Stimulated activated effector memory CD8-positive, alpha-beta T cell treated with anti-CD3 and anti-CD28 coated beads, Interleukin-12 subunit alpha, Interleukin-12 subunit beta, amount 100 ng/mL, for 72 hours (primary cell): ENCODE results near the gene GALK2.
"Not testable (repeated sequence)": the region's sequence is repeated elsewhere in the genome, so short reads cannot be mapped to it uniquely, and the experiment has no call there.

ENCODE experiments used
- ATAC-seq: fragments of 150-1000 bp; cut with Tn5 transposase; 2 replicates; pipeline ENCODE4 v1.10.0; 2021
- DNase-seq, 2 donors: peaks; one replicate each; pipeline ENCODE4 v3.0.0; 2021 to 2022; ENCODE audit warnings: low spot score in 2 of 2
- H3K27ac Mint-ChIP-seq: one replicate; pipeline ENCODE4 v1.8.0; 2022; ENCODE audit warnings: mild to moderate bottlenecking, mixed read lengths
- H3K36me3 Mint-ChIP-seq: one replicate; pipeline ENCODE4 v1.8.0; 2022; ENCODE audit warnings: mild to moderate bottlenecking, mixed read lengths
- H3K4me1 Mint-ChIP-seq: one replicate; pipeline ENCODE4 v1.8.0; 2022; ENCODE audit warnings: mixed read lengths
- H3K4me3 Mint-ChIP-seq: one replicate; pipeline ENCODE4 v1.8.0; 2022; ENCODE audit warnings: mild to moderate bottlenecking, mixed read lengths
- H3K9me3 Mint-ChIP-seq: one replicate; pipeline ENCODE4 v1.8.0; 2022; ENCODE audit warnings: mixed read lengths

GALK2 gene

GRCh38 chr15:49308686-49309085 lies 138.6 kb downstream of the GALK2 start:
- H3K9me3 Mint-ChIP-seq: no peaks in the 10 kb centered on the region
- DNase-seq: no peak
- peaks cover 29% of the 10 kb centered on the region for H3K4me1 Mint-ChIP-seq
- no peak overlapping the region for H3K4me3 Mint-ChIP-seq
- H3K27ac Mint-ChIP-seq: no peak overlapping the region
- ATAC-seq: no peak
- no peaks in the 10 kb centered on the region for H3K36me3 Mint-ChIP-seq

- Mint-ChIP-seq H3K27ac (no peak overlapping the region), H3K36me3 (no peaks in the 10 kb centered on the region)
Observed at GRCh38 chr15:49309889-49310288, 139.8 kb downstream of the GALK2 start.

GRCh38 chr15:49313650-49314049 lies 143.6 kb downstream of the GALK2 start:
- Mint-ChIP-seq H3K36me3 (peaks cover 1% of the 10 kb centered on the region), H3K27ac (no peak overlapping the region), H3K4me1 (peaks cover 29% of the 10 kb centered on the region), H3K4me3 (no peak overlapping the region), H3K9me3 (peaks cover 4% of the 10 kb centered on the region)
- DNase-seq (no peak), ATAC-seq (peak; percentile 34)

More at GRCh38 chr15:49309889-49310288, 139.8 kb downstream of the GALK2 start:
- DNase-seq: no peak
- ATAC-seq: no peak
- Mint-ChIP-seq H3K4me1 (peaks cover 29% of the 10 kb centered on the region), H3K4me3 (no peak overlapping the region), H3K9me3 (no peaks in the 10 kb centered on the region)

- DNase-seq (no peak), ATAC-seq (no peak)
- Mint-ChIP-seq H3K27ac (no peak overlapping the region), H3K4me3 (no peak overlapping the region), H3K36me3 (peaks cover 12% of the 10 kb centered on the region), H3K9me3 (peaks cover 4% of the 10 kb centered on the region), H3K4me1 (peaks cover 28% of the 10 kb centered on the region)
Observed at GRCh38 chr15:49314716-49315115, 144.7 kb downstream of the GALK2 start.

GRCh38 chr15:49315391-49315823 lies 145.4 kb downstream of the GALK2 start:
- peaks cover 19% of the 10 kb centered on the region for H3K36me3 Mint-ChIP-seq
- H3K4me1 Mint-ChIP-seq: peaks cover 23% of the 10 kb centered on the region
- no peak for DNase-seq
- H3K9me3 Mint-ChIP-seq: peaks cover 4% of the 10 kb centered on the region
- no peak for ATAC-seq
- H3K4me3 Mint-ChIP-seq: no peak overlapping the region
- H3K27ac Mint-ChIP-seq: no peak overlapping the region

GRCh38 chr15:49320351-49320750 lies 150.3 kb downstream of the GALK2 start:
- DNase-seq: no peak
- Mint-ChIP-seq H3K36me3 (peaks cover 32% of the 10 kb centered on the region), H3K4me1 (peaks cover 9% of the 10 kb centered on the region), H3K27ac (peak overlapping the region; percentile 63), H3K9me3 (peaks cover 4% of the 10 kb centered on the region), H3K4me3 (no peak overlapping the region)
- no peak for ATAC-seq

- no peak for ATAC-seq
- peaks cover 33% of the 10 kb centered on the region for H3K36me3 Mint-ChIP-seq
- H3K4me3 Mint-ChIP-seq: no peak overlapping the region
- DNase-seq: no peak
- H3K9me3 Mint-ChIP-seq: no peaks in the 10 kb centered on the region
- H3K27ac Mint-ChIP-seq: peak overlapping the region; percentile 43
- H3K4me1 Mint-ChIP-seq: peaks cover 9% of the 10 kb centered on the region
Observed at GRCh38 chr15:49323207-49323606, 153.2 kb downstream of the GALK2 start.

- DNase-seq (no peak), ATAC-seq (no peak)
- Mint-ChIP-seq H3K9me3 (no peaks in the 10 kb centered on the region), H3K4me3 (no peak overlapping the region), H3K36me3 (peaks cover 12% of the 10 kb centered on the region), H3K4me1 (peaks cover 5% of the 10 kb centered on the region), H3K27ac (no peak overlapping the region)
Observed at GRCh38 chr15:49327927-49328326, 157.9 kb downstream of the GALK2 start.

GRCh38 chr15:49328941-49329340 lies 158.9 kb downstream of the GALK2 start:
- Mint-ChIP-seq H3K4me3 (no peak overlapping the region), H3K4me1 (peaks cover 5% of the 10 kb centered on the region), H3K36me3 (peaks cover 12% of the 10 kb centered on the region), H3K9me3 (no peaks in the 10 kb centered on the region), H3K27ac (no peak overlapping the region)
- ATAC-seq (no peak), DNase-seq (no peak)

GRCh38 chr15:49330166-49330565 lies 160.1 kb downstream of the GALK2 start:
- peaks cover 5% of the 10 kb centered on the region for H3K4me1 Mint-ChIP-seq
- H3K36me3 Mint-ChIP-seq: peaks cover 12% of the 10 kb centered on the region
- no peak for DNase-seq
- ATAC-seq: no peak
- H3K9me3 Mint-ChIP-seq: no peaks in the 10 kb centered on the region
- no peak overlapping the region for H3K4me3 Mint-ChIP-seq
- H3K27ac Mint-ChIP-seq: no peak overlapping the region

GRCh38 chr15:49331442-49331841 lies 161.4 kb downstream of the GALK2 start:
- Mint-ChIP-seq H3K9me3 (no peaks in the 10 kb centered on the region), H3K4me1 (peaks cover 5% of the 10 kb centered on the region), H3K36me3 (peaks cover 12% of the 10 kb centered on the region), H3K27ac (no peak overlapping the region), H3K4me3 (no peak overlapping the region)
- DNase-seq (no peak), ATAC-seq (no peak)

- Mint-ChIP-seq H3K4me1 (peaks cover 5% of the 10 kb centered on the region), H3K4me3 (no peak overlapping the region), H3K27ac (no peak overlapping the region), H3K9me3 (no peaks in the 10 kb centered on the region), H3K36me3 (peaks cover 12% of the 10 kb centered on the region)
- ATAC-seq (peak; percentile 77), DNase-seq (no peak)
Observed at GRCh38 chr15:49331951-49332350, 161.9 kb downstream of the GALK2 start.

- Mint-ChIP-seq H3K27ac (no peak overlapping the region), H3K4me3 (no peak overlapping the region), H3K36me3 (no peaks in the 10 kb centered on the region), H3K9me3 (no peaks in the 10 kb centered on the region), H3K4me1 (no peaks in the 10 kb centered on the region)
- DNase-seq (no peak), ATAC-seq (no peak)
Observed at GRCh38 chr15:49339656-49340055, 169.6 kb downstream of the GALK2 start.

- no peaks in the 10 kb centered on the region for H3K36me3 Mint-ChIP-seq
- no peaks in the 10 kb centered on the region for H3K4me1 Mint-ChIP-seq
- no peak overlapping the region for H3K4me3 Mint-ChIP-seq
- ATAC-seq: no peak
- no peaks in the 10 kb centered on the region for H3K9me3 Mint-ChIP-seq
- DNase-seq: no peak
- no peak overlapping the region for H3K27ac Mint-ChIP-seq
Observed at GRCh38 chr15:49343546-49343945, 173.5 kb downstream of the GALK2 start.

GRCh38 chr15:49354439-49354838 lies 184.4 kb downstream of the GALK2 start:
- not testable (repeated sequence) for H3K9me3 Mint-ChIP-seq, DNase-seq, H3K4me3 Mint-ChIP-seq, ATAC-seq, H3K4me1 Mint-ChIP-seq, H3K36me3 Mint-ChIP-seq, H3K27ac Mint-ChIP-seq

GRCh38 chr15:49361370-49361769 lies 191.3 kb downstream of the GALK2 start:
- Mint-ChIP-seq H3K9me3 (peaks cover 4% of the 10 kb centered on the region), H3K36me3 (no peaks in the 10 kb centered on the region), H3K4me1 (no peaks in the 10 kb centered on the region), H3K4me3 (no peak overlapping the region), H3K27ac (no peak overlapping the region)
- DNase-seq (no peak), ATAC-seq (no peak)

GRCh38 chr15:49366496-49366895 lies 196.4 kb downstream of the GALK2 start:
- DNase-seq: no peak
- H3K36me3 Mint-ChIP-seq: no peaks in the 10 kb centered on the region
- no peak for ATAC-seq
- no peak overlapping the region for H3K27ac Mint-ChIP-seq
- H3K4me1 Mint-ChIP-seq: no peaks in the 10 kb centered on the region
- peaks cover 5% of the 10 kb centered on the region for H3K9me3 Mint-ChIP-seq
- H3K4me3 Mint-ChIP-seq: no peak overlapping the region
